Epidermal melanocyte (primary cell): Measurements from ENCODE around the gene HSCB.
"Not testable (repeated sequence)": the region's sequence is repeated elsewhere in the genome, so short reads cannot be mapped to it uniquely, and the experiment has no call there.

Source experiments
- DNase-seq: peaks from one replicate; pipeline ENCODE4 v3.0.0; 2011; ENCODE audit warnings: low spot score; ENCODE audit not compliant: insufficient read length

Gene HSCB, protein sequence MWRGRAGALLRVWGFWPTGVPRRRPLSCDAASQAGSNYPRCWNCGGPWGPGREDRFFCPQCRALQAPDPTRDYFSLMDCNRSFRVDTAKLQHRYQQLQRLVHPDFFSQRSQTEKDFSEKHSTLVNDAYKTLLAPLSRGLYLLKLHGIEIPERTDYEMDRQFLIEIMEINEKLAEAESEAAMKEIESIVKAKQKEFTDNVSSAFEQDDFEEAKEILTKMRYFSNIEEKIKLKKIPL

GRCh38 chr22:28741785-28742561 lies at the start of gene HSCB, which contains the start of gene CHEK2:
Gene HSCB, plus strand, starts transcription at chr22:28742039. Its CDS starts 57 bp downstream, at chr22:28742096.
Gene CHEK2, minus strand, starts transcription at chr22:28741820. Its CDS starts 7,099 bp downstream, at chr22:28734721.
- peak; percentile 93 for DNase-seq

DNA sequence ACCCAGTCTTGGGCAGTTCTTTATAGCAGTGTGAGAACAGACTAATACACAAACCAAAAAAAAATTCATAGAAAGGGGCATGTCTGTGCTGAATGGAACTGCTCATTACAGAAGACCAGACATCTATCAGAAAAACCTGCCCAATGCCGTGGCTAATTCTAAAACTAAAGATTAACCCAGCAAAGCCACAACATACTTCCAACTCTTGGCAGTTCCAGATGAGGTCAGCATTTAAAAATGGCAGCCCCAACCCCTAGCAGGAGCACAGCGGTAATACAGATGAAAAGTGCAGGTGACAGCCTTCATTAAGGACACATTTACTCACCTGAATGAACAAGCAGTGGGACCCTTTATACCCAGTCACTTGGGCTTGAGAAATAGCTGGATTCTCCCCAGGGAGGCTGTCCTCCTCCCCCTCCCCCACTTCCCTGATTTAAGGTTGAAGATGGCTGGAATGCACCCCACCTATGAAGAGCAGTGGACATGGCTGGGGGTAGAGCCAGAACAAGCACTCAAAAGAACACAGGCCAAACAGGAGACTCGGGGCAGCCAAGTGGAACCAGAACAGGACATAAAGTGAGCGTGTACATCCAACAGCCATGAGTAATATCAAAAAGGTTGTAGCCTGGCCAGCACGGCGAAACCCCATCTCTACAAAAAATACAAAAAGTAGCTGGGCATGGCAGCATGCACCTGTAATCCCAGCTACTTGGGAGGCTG lies 48.6 kb upstream of the HSCB start:
- DNase-seq: not testable (repeated sequence)

DNA sequence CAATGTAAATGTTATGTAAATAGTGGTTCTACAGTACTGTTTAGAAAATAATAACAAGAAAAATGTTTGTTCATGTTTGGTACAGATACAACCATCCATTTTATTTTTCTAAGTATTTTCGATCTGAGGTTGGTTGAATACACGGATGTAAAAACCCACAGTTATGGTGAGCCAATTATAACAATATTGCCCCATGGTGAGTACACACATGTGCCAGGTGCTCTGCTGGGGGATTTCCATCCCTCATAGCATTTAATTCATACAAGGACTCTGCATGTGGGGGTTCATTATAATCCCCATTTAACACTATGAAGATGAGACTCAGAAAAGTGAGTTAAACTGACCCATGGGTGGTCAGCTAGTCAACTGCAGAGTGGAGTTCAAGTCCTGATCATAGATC lies 38.9 kb upstream of the HSCB start:
- no peak for DNase-seq

DNA sequence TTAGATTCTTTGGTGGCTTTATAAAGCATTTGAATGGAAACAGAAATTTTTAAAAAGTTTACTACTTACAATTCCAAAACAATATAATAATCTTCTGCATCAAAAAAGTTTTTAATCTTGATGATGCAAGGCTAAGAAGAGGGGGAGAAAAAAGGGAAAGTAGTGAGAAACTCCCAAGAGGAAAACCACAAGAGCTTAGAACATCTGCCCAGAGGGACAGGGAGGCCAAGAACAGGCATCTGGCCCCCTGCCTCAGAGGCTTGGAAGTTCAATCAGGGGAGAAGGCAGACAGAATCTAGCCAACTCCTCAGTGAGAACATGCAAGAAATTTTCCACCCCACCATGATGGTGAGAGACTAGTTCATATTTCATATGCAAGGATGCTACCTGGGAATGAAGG lies 38.4 kb upstream of the HSCB start:
- DNase-seq: no peak

DNA sequence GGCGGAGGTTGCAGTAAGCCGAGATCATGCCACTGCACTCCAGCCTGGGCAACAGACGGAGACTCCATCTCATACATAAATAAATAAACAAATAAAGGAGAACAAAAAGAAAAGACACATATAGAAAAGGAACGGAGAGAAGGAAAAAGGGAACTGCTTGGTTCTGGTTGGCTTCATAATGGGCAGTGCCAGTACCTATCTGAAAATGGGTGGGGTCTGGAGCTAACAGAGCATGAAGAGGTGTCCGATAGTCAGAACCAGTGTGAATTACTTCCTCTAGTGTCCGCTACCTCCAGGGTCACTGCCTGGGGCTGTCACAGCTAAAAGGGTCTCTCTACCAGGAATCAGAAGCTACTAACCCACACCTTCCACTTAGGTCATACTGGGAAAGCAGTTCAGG lies 35.0 kb upstream of the HSCB start:
- no peak for DNase-seq

- DNase-seq: no peak
Observed at GRCh38 chr22:28710107-28710506, 31.7 kb upstream of the HSCB start.

DNA sequence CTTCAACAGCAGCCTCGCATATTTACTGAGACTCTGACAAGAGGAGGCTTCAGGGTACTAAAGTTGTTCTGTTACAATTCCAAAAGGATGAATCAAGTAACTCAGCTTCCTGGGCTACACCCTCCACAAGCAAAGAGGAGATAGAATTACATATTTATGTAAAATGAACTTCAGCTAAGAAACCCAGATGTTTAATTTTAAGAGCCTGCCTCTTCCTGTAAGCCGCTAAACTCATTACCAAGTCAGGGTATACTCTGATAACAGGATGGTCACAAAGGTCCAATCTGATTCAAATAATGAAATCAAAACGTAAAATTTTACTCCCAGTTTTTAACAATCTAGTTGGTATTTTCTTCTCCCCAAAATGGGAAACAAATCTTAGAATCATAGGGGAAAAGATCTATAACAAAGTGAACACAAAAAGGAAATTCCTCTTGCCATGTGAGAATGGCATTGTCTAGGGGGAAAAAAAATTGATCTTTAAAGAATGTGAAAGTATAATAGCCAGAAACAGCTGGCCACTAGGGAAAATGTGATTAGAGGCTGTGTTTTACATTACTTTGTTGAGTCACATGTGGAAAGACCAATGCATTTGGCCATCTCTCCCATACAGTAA lies 31.2 kb upstream of the HSCB start:
- DNase-seq: no peak

DNA sequence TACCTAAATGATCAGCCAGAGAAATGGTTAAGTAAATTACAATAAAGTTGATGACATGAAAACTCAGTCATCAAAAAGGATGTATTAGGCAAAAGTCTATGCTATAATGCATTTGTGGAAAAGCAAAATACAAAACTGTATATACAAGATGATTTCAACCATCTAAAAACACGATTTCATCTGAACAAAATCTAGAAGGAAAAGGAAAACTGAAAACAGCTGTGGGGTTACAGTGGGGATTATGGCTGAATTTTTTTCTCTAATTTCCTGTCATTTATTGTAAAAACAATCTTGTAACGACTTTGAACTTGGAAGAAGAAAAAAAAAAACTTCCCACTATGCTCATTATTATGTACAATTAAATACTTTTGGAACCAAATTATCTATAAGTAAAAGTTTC lies 30.5 kb upstream of the HSCB start:
- DNase-seq: no peak

GRCh38 chr22:28711820-28712777 lies 29.7 kb upstream of the HSCB start:
- peak; percentile 24 for DNase-seq

GRCh38 chr22:28714043-28714628 lies 27.7 kb upstream of the HSCB start:
- DNase-seq: no peak

- no peak for DNase-seq
Observed at GRCh38 chr22:28715611-28716010, 26.2 kb upstream of the HSCB start.

DNA sequence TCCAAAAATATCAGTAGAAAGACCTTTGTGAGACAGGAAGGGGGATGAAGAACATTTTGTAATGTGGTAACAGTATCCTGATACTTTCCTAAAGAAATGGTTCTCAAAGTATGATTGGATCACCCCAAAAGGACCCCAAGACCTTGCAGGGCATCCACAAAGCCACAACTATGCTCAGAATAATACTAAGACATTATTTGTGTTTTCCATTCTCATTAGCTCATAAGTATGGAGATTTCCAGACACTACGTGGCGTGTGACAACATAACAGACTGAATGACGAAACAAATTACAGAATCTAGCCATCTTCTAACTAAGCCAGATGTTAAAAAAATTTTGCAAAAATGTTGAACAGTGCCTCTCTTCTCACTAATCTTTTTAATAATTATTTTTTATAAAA lies 25.2 kb upstream of the HSCB start:
- DNase-seq: no peak

GRCh38 chr22:28718044-28718443 lies 23.8 kb upstream of the HSCB start:
- no peak for DNase-seq

DNA sequence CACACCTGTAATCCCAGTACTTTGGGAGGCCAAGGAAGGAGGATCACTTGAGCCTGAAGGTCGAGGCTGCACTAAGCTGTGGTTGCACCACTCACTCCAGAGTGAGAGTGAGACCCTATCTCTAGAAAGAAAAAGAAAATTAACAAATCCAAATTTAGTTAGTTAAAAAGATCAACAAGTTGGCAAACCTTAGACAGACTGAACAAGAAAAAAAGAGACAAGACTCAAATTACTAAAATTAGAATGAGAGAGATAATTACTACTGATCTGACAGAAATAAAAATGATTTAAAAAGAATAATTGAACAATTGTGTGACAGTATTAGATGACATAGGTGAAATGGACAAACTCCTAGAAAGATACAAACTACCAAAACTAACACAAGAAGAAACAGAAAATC lies 13.8 kb upstream of the HSCB start:
- DNase-seq: no peak

DNA sequence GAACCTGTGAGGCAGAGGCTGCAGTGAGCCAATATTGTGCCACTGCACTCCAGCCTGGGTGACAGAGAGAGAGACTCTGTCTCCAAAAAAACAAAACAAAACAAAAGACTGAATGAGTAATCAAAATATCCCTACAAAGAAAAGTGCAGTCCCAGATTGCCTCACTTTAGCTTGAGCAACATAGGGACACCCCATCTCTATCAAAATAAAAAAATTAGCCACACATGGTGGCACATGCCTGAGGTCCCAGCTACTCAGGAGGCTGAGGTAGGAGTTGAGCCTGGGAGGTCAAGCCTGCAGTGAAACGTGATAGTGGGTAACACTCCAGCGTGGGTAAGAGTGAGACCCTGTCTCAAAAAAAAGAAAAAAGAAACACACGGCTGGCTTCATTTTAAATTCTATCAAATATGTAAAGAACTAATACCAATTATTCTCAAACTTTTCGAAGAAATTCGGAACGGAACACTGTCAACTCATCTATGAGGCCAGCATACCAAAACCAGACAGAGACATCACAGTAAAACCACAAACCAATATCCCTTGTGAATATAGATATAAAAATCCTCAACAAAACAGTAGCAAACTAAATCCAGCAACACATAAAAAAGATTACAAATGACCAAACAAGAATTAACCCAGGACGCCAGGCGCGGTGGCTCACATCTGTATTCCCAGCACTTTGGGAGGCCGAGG lies 13.1 kb upstream of the HSCB start:
- no peak for DNase-seq

DNA sequence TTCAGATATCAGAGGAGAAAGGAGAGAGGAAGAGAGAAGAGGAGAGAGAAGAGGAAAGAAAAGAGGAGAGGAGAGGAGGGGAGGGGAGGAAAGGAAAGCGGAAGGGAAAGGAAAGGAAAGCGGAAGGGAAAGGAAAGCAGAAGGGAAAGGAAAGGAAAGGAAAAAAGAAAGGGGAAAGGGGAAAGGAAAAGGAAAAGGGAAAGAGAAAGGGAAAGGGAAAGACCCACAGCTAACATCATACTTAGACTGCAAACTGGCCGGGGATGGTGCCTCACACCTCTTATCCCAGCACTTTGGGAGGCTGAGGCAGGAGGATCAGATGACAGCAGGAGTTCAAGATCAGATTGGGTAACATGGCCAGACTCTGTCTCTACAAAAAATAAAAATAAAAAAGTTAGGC lies 11.7 kb upstream of the HSCB start:
- DNase-seq: no peak

GRCh38 chr22:28734393-28734792 lies 7.4 kb upstream of the HSCB start:
- DNase-seq: no peak

DNA sequence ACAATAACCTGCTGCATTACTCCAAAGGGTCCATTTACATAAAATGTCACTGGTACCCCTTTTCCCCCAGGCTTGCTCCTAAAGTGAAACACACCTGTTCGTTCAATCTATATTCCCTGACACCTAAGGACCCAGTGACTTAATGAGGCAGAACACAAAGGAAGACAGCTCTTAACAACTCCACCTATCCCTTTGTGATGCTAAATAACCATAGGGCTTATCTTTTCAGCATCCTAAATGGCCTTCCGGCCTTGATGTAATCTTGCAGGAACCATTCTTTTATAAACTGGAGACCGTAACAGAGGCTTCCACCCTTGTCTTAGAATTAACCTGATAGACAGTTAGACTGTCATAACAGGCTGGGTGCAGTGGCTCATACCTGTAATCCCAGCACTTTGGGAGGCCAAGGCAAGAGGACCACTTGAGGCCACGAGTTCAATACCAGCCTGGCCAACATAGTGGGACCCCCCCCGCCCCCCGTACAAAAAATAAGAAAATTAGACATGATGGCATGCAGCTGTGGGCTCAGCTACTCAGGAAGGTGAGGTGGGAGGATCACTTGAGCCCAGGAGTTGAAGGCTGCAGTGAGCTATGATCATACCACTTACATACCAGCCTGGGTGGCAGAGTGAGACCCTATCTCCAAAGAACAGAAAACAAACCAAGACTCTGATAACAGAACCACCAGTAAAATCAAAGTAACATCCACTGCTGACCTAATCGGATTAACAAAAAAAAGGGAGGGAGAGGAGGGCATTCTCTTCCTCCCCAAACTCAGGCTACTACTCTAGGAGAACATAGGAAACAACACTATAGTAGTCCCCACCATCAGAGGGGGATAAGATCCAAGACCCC lies 5.3 kb upstream of the HSCB start:
- DNase-seq: no peak

DNA sequence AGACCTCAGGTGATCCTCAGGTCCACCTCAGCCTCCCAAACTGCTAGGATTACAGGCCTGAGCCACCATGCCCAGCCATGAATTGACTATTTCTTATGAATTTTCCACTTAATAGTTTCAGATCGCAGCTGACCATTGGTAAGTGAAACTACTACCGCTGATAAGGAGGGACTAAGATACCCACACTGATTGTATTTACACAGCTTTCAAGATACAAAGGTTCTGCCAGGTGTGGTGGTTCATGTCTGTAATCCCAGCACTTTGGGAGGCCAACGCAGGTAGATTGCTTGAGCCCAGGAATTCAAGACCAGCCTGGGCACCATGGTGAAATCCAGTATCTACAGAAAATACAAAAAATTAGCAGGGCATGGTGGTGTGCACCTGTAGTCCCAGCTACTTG lies 4.1 kb upstream of the HSCB start:
- no peak for DNase-seq
